Measurements from ENCODE around the gene ZNF582.

ZNF582 gene

GRCh38 chr19:56372281-56372680 is 21.1 kb downstream of the ZNF582 start:
- in situ Hi-C loops (cut with MboI; ENCODE audit: low sequenced_read_pairs, unreplicated experiment) = no loop called here
- no peak for TF ChIP-seq CTCF (IDR thresholded peaks at IDR 0.05; ENCODE audit: borderline replicate concordance, control extremely low read depth, extremely low read depth, insufficient read depth, missing control alignments)
- no peak for DNase-seq (ENCODE audit: low spot score)

GRCh38 chr19:56369886-56370676 is 23.3 kb downstream of the ZNF582 start:
- DNase-seq (ENCODE audit: low spot score) = no peak
- no peak for TF ChIP-seq CTCF (IDR thresholded peaks at IDR 0.05; ENCODE audit: borderline replicate concordance, control extremely low read depth, extremely low read depth, insufficient read depth, missing control alignments)
- in situ Hi-C loops (cut with MboI; ENCODE audit: low sequenced_read_pairs, unreplicated experiment) = no loop called here

GRCh38 chr19:56367829-56368711 is 25.3 kb downstream of the ZNF582 start:
- TF ChIP-seq CTCF (IDR thresholded peaks at IDR 0.05; ENCODE audit: borderline replicate concordance, control extremely low read depth, extremely low read depth, insufficient read depth, missing control alignments) = no peak
- in situ Hi-C loops (cut with MboI; ENCODE audit: low sequenced_read_pairs, unreplicated experiment) = no loop called here
- DNase-seq (ENCODE audit: low spot score) = peak; percentile 68

GRCh38 chr19:56360841-56361240 is 32.5 kb downstream of the ZNF582 start:
- in situ Hi-C loops (cut with MboI; ENCODE audit: low sequenced_read_pairs, unreplicated experiment) = no loop called here
- DNase-seq (ENCODE audit: low spot score) = no peak
- TF ChIP-seq CTCF (IDR thresholded peaks at IDR 0.05; ENCODE audit: borderline replicate concordance, control extremely low read depth, extremely low read depth, insufficient read depth, missing control alignments) = no peak

- DNase-seq (ENCODE audit: low spot score) = no peak
- no peak for TF ChIP-seq CTCF (IDR thresholded peaks at IDR 0.05; ENCODE audit: borderline replicate concordance, control extremely low read depth, extremely low read depth, insufficient read depth, missing control alignments)
- in situ Hi-C loops (cut with MboI; ENCODE audit: low sequenced_read_pairs, unreplicated experiment) = no loop called here
Measured at GRCh38 chr19:56356944-56357343, 36.4 kb downstream of the ZNF582 start.

- in situ Hi-C loops (cut with MboI; ENCODE audit: low sequenced_read_pairs, unreplicated experiment) = no loop called here
- no peak for DNase-seq (ENCODE audit: low spot score)
- no peak for TF ChIP-seq CTCF (IDR thresholded peaks at IDR 0.05; ENCODE audit: borderline replicate concordance, control extremely low read depth, extremely low read depth, insufficient read depth, missing control alignments)
Measured at GRCh38 chr19:56355517-56355916, 37.8 kb downstream of the ZNF582 start.

Measured in GM13976 (cell line).